HEK293 (cell line): Measurements from ENCODE around the gene DNAH6.
A peak's percentile ranks its signal among the peaks of the same experiment; 100 is the strongest.
"Not testable (repeated sequence)": the region's sequence is repeated elsewhere in the genome, so short reads cannot be mapped to it uniquely, and the experiment has no call there.

ENCODE experiments used
- CTCF ChIA-PET: fragments of 350-600 bp; formaldehyde crosslinking; extraction: SDS; loops from one replicate; lab custom pipeline; 2021; ENCODE audit warnings: antibody characterized with exemption; lab: Yijun Ruan, JAX
- POLR2A ChIA-PET: fragments of 300-600 bp; formaldehyde crosslinking; extraction: SDS; loops from one replicate; lab custom pipeline; 2020; ENCODE audit warnings: antibody characterized with exemption, inconsistent platforms; lab: Yijun Ruan, JAX
- H3K27ac ChIP-seq: fragments of 200-500 bp; sonication (Bioruptor generic); 2 replicates; pipeline ENCODE4 v1.5.1; 2014; ENCODE audit warnings: low read depth, low read length, control low read depth, inconsistent platforms; ENCODE audit errors: extremely low read depth
- H3K36me3 ChIP-seq, 2 experiments: fragments of 200-500 bp in 1 of 2; sonication (Bioruptor generic) in 1 of 2; 1 replicate in 1 of 2; 2 replicates in 1 of 2; pipeline ENCODE4 v1.5.1; 2014 to 2017; ENCODE audit warnings: inconsistent platforms in 2 of 2, low read length in 2 of 2; ENCODE audit not compliant: control insufficient read depth in 2 of 2, insufficient read depth in 1 of 2
- H3K4me1 ChIP-seq: fragments of 200-500 bp; sonication (Bioruptor generic); 2 replicates; pipeline ENCODE4 v1.5.1; 2014; ENCODE audit warnings: mild to moderate bottlenecking, low read length, inconsistent platforms; ENCODE audit not compliant: control insufficient read depth, insufficient read depth
- H3K4me3 ChIP-seq: 2 replicates; pipeline ENCODE4 v1.5.1; 2011; ENCODE audit warnings: low read depth, mild to moderate bottlenecking, control low read depth, low read length, moderate library complexity
- H3K9me3 ChIP-seq: fragments of 200-500 bp; sonication (Bioruptor generic); 2 replicates; pipeline ENCODE4 v1.5.1; 2014; ENCODE audit warnings: low read depth, low read length, inconsistent platforms; ENCODE audit not compliant: control insufficient read depth, insufficient read depth
- EGR2 ChIP-seq: fragments of 450-650 bp; formaldehyde crosslinking; IDR thresholded peaks from 2 replicates; pipeline ENCODE4 v1.5.1; 2016; ENCODE audit warnings: low read depth, missing biosample characterization, missing genetic modification characterization
- MZF1 ChIP-seq: fragments of 450-650 bp; formaldehyde crosslinking; IDR thresholded peaks from 2 replicates; pipeline ENCODE4 v1.5.1; 2017; ENCODE audit warnings: missing biosample characterization, missing genetic modification characterization, borderline replicate concordance
- TRIM28 ChIP-seq: IDR thresholded peaks from 2 replicates; pipeline ENCODE4 v1.6.1; 2011; ENCODE audit warnings: low read length, control low read depth, borderline replicate concordance
- ZIC2 ChIP-seq: fragments of 450-650 bp; formaldehyde crosslinking; IDR thresholded peaks from 2 replicates; pipeline ENCODE4 v1.5.1; 2016; ENCODE audit warnings: missing biosample characterization, missing genetic modification characterization
- ZNF140 ChIP-seq: fragments of 450-650 bp; formaldehyde crosslinking; IDR thresholded peaks from 2 replicates; pipeline ENCODE4 v1.5.1; 2016; ENCODE audit warnings: missing biosample characterization, missing genetic modification characterization
- ZNF169 ChIP-seq: fragments of 450-650 bp; formaldehyde crosslinking; IDR thresholded peaks from 2 replicates; pipeline ENCODE4 v1.5.1; 2016; ENCODE audit warnings: missing biosample characterization, missing genetic modification characterization
- ZNF211 ChIP-seq: fragments of 450-650 bp; formaldehyde crosslinking; IDR thresholded peaks from 2 replicates; pipeline ENCODE4 v1.5.1; 2016; ENCODE audit warnings: low read depth, missing biosample characterization, missing genetic modification characterization
- ZNF521 ChIP-seq: fragments of 450-650 bp; formaldehyde crosslinking; IDR thresholded peaks from 2 replicates; pipeline ENCODE4 v1.5.1; 2017; ENCODE audit warnings: missing biosample characterization, mild to moderate bottlenecking, missing genetic modification characterization
- ZNF530 ChIP-seq: fragments of 450-650 bp; formaldehyde crosslinking; IDR thresholded peaks from 2 replicates; pipeline ENCODE4 v1.5.1; 2016; ENCODE audit warnings: low read depth, missing biosample characterization, missing genetic modification characterization
- ZNF558 ChIP-seq: fragments of 450-650 bp; formaldehyde crosslinking; IDR thresholded peaks from 2 replicates; pipeline ENCODE4 v1.5.1; 2016; ENCODE audit warnings: missing biosample characterization, missing genetic modification characterization
- ZNF560 ChIP-seq: fragments of 450-650 bp; formaldehyde crosslinking; IDR thresholded peaks from 2 replicates; pipeline ENCODE4 v1.5.1; 2017; ENCODE audit warnings: missing biosample characterization, missing genetic modification characterization, borderline replicate concordance
- ZNF791 ChIP-seq: fragments of 450-650 bp; formaldehyde crosslinking; IDR thresholded peaks from 2 replicates; pipeline ENCODE4 v1.5.1; 2016; ENCODE audit warnings: missing biosample characterization, missing genetic modification characterization
- TF ChIP-seq, protein P1 (sequence below): fragments of 450-650 bp; formaldehyde crosslinking; IDR thresholded peaks from 2 replicates; pipeline ENCODE4 v1.5.1; 2016; ENCODE audit warnings: missing biosample characterization, missing genetic modification characterization
- TF ChIP-seq, protein P2 (sequence below): fragments of 450-650 bp; formaldehyde crosslinking; IDR thresholded peaks from 2 replicates; pipeline ENCODE4 v1.5.1; 2016; ENCODE audit warnings: missing biosample characterization, missing genetic modification characterization
- TF ChIP-seq, protein P3 (sequence below): fragments of 450-650 bp; formaldehyde crosslinking; IDR thresholded peaks from 2 replicates; pipeline ENCODE4 v1.5.1; 2016; ENCODE audit warnings: missing biosample characterization, missing genetic modification characterization
- TF ChIP-seq, protein P4 (sequence below): fragments of 450-650 bp; formaldehyde crosslinking; IDR thresholded peaks from 2 replicates; pipeline ENCODE4 v1.5.1; 2016; ENCODE audit warnings: missing biosample characterization, missing genetic modification characterization

DNAH6 gene

DNA sequence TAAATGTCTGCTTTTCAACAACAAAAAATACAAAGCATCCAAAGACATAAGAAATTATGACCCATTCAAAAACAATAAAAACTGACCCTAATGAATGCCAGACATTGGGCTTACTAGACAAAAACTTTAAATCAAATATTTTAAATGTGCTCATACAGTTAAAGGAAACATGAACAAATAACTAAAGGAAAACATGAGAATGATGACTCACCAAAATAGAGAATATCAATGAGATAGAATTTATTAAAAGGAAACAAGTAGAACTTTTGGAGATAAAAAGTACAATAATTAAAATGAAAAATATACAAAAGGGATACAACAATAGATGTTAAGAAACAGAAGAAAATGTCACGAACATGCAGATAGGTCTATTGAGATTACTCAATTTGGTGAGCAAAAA is 254.0 kb downstream of the DNAH6 start (continued):
- TF ChIP-seq, protein P1, sequence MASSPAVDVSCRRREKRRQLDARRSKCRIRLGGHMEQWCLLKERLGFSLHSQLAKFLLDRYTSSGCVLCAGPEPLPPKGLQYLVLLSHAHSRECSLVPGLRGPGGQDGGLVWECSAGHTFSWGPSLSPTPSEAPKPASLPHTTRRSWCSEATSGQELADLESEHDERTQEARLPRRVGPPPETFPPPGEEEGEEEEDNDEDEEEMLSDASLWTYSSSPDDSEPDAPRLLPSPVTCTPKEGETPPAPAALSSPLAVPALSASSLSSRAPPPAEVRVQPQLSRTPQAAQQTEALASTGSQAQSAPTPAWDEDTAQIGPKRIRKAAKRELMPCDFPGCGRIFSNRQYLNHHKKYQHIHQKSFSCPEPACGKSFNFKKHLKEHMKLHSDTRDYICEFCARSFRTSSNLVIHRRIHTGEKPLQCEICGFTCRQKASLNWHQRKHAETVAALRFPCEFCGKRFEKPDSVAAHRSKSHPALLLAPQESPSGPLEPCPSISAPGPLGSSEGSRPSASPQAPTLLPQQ (tag by site-specific recombination) = no peak
- TF ChIP-seq, protein P2, sequence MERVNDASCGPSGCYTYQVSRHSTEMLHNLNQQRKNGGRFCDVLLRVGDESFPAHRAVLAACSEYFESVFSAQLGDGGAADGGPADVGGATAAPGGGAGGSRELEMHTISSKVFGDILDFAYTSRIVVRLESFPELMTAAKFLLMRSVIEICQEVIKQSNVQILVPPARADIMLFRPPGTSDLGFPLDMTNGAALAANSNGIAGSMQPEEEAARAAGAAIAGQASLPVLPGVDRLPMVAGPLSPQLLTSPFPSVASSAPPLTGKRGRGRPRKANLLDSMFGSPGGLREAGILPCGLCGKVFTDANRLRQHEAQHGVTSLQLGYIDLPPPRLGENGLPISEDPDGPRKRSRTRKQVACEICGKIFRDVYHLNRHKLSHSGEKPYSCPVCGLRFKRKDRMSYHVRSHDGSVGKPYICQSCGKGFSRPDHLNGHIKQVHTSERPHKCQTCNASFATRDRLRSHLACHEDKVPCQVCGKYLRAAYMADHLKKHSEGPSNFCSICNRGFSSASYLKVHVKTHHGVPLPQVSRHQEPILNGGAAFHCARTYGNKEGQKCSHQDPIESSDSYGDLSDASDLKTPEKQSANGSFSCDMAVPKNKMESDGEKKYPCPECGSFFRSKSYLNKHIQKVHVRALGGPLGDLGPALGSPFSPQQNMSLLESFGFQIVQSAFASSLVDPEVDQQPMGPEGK (tag by site-specific recombination) = no peak
- no peak for TF ChIP-seq MZF1 (tag by site-specific recombination)
- no peak for TF ChIP-seq ZNF791

DNA sequence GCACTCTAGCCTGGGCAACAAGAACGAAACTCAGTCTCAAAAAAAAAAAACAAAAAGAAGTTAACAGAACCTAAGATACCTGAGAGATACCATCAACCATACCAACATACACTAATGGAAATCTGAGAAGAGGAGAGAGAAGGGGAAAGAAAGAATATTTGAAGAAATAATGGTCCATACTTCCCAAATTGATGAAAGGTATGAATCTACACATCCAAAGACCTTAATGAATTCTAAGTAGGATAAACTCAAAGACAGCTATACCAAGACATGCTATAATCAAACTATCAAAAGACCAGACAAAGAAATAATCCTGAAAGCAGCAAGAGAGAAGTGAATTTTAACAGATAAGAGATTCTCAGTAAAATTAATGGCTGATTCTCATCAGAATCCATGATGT is 255.0 kb downstream of the DNAH6 start:
- CTCF ChIA-PET = no interaction called here
- no peaks in the 10 kb centered on the region for H3K4me1 ChIP-seq
- H3K4me3 ChIP-seq = no peak overlapping the region
- H3K9me3 ChIP-seq = no peaks in the 10 kb centered on the region
- TF ChIP-seq, protein P3, sequence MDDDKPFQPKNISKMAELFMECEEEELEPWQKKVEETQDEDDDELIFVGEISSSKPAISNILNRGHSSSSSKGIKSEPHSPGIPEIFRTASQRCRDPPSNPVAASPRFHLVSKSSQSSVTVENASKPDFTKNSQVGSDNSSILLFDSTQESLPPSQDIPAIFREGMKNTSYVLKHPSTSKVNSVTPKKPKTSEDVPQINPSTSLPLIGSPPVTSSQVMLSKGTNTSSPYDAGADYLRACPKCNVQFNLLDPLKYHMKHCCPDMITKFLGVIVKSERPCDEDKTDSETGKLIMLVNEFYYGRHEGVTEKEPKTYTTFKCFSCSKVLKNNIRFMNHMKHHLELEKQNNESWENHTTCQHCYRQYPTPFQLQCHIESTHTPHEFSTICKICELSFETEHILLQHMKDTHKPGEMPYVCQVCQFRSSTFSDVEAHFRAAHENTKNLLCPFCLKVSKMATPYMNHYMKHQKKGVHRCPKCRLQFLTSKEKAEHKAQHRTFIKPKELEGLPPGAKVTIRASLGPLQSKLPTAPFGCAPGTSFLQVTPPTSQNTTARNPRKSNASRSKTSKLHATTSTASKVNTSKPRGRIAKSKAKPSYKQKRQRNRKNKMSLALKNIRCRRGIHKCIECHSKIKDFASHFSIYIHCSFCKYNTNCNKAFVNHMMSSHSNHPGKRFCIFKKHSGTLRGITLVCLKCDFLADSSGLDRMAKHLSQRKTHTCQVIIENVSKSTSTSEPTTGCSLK (tag by site-specific recombination) = no peak
- peak; percentile 98 for TF ChIP-seq ZNF558 (tag by site-specific recombination)
- no peaks in the 10 kb centered on the region for H3K36me3 ChIP-seq
- POLR2A ChIA-PET = no interaction called here
- H3K27ac ChIP-seq = no peak overlapping the region

DNA sequence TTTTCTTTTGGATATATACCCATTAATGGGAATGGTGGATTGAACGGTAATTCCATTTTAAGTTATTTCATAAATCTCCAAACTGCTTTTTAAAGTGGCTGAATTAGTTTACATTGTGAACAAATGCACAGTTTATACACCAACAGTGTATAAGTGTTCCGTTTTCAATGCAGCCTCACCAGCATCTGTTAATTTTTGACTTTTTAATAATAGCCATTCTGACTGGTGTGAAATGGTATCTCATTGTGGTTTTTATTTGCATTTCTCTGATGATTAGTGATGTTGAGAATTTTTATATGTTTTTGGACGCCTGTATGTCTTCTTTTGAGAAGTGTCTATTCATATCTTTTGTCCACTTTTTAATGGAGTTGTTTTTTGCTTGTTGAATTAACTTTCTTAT is 257.3 kb downstream of the DNAH6 start:
- H3K9me3 ChIP-seq, H3K4me1 ChIP-seq, H3K4me3 ChIP-seq, H3K27ac ChIP-seq, H3K36me3 ChIP-seq, POLR2A ChIA-PET, CTCF ChIA-PET: not testable (repeated sequence)

DNA sequence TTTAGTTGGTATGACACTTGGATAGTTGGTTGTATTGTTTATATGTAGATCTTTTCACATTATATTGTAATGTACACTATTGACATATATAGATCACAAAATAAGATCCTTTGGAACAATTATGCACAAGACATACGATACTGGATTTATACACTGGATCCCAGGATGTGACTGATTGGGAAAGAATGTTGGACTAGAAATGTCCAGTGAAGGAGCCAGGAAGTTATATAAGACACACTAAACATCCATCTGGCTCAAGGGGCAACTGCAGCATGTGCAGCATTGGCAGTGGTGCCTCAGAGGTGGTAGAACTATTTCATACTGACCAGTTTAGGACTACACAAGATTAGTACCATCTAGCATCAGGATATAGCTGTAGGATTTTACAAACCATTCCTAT is 259.7 kb downstream of the DNAH6 start:
- no peak for TF ChIP-seq ZNF211 (tag by site-specific recombination)
- TF ChIP-seq ZNF560 (tag by site-specific recombination) = no peak
- no peak for TF ChIP-seq ZNF521 (tag by site-specific recombination)
- no peak for TF ChIP-seq ZNF140 (tag by site-specific recombination)
- no peak for TF ChIP-seq ZNF530 (tag by site-specific recombination)
- TF ChIP-seq, protein P4, sequence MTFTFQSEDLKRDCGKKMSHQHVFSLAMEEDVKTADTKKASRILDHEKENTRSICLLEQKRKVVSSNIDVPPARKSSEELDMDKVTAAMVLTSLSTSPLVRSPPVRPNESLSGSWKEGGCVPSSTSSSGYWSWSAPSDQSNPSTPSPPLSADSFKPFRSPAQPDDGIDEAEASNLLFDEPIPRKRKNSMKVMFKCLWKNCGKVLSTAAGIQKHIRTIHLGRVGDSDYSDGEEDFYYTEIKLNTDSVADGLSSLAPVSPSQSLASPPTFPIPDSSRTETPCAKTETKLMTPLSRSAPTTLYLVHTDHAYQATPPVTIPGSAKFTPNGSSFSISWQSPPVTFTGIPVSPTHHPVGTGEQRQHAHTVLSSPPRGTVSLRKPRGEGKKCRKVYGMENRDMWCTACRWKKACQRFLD (tag by site-specific recombination) = no peak
- TF ChIP-seq TRIM28 = no peak
- TF ChIP-seq ZNF169 (tag by site-specific recombination) = no peak
- no peak for TF ChIP-seq EGR2 (tag by site-specific recombination)
- TF ChIP-seq ZIC2 (tag by site-specific recombination) = no peak

More for the DNA sequence above, 259.7 kb downstream of the DNAH6 start:
- Histone ChIP-seq H3K36me3 (no peaks in the 10 kb centered on the region), H3K9me3 (no peaks in the 10 kb centered on the region), H3K27ac (no peak overlapping the region), H3K4me3 (no peak overlapping the region), H3K4me1 (no peaks in the 10 kb centered on the region)
- CTCF ChIA-PET = no interaction called here
- POLR2A ChIA-PET = no interaction called here
